ENCODE data around the gene FOXP2. TPM values are rescaled to one million over a fixed set of nuclear protein-coding genes. Genes with fewer than 3 reads are reported as not detected.

Gene FOXP2
- total and polyA plus RNA-seq, 2 donors (not counting 1 experiment from before 2014, with no cell fraction given) = not detected

DNA sequence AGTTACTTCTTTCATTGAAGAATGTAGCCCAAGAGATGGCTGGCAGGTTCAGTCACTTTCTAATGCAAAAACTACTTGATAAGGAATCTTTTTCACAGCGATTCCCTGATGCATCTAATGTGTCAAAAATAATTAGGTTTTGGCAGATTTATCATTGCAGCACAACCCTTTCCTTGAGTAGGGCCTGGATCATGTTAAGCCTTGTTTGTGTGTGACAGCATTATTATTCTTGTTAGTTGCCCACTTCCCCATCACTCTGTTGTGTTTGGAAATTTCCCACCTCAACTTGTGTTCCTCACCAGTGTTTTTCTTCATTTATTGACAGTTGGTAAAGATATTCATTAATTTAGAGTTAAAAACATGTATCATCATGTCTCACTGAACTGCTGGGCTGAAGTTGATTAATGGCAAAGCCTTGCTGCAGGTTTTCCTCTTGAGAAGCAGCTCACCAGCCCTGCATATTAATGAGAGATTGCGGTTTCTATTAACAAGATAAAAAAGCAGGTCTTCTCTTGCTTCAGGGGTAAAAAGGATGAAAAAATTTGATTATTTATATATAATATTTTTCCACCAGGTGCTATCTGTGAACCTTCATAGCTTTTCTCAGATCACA, 273.9 kb downstream of the FOXP2 start:
- no peak for DNase-seq
- ATAC-seq (ENCODE audit: low read depth) = no peak
- CTCF ChIA-PET = no interaction called here

DNA sequence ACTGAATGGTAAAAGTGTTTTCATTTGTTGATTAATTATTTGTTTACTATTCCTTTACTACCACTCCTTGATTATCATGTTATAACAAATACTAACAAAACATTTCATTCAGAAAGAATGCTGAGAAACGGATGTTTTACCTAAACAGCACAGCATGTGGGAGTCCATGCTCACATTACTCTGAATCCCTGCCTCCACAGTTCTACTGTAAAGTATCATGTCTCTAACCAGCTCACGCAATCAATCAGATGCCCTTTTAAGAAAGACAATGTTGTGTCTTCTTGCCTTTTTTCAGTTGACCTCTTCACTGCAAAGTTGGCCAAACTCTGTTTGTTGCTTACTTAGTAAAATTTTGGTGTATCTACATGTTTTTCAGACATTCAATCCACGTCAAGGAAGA, 274.8 kb downstream of the FOXP2 start:
- ATAC-seq (ENCODE audit: low read depth) (no peak), DNase-seq (no peak)
- Histone ChIP-seq H3K79me2 (ENCODE audit: control insufficient read depth, insufficient read depth, low read length) (no peaks in the 10 kb centered on the region), H3K4me2 (replicated peaks; ENCODE audit: low read depth, low read length, poor library complexity, severe bottlenecking) (no peak overlapping the region), H3K9me3 (ENCODE audit: control extremely low read depth in 1 of 3, control insufficient read depth in 2 of 3, insufficient read depth in 1 of 3, low read length in 2 of 3) (no peaks in the 10 kb centered on the region), H4K20me1 (ENCODE audit: control insufficient read depth, insufficient read depth, low read length, poor library complexity, severe bottlenecking) (no peaks in the 10 kb centered on the region), H3K27me3 (replicated peaks in 1 of 4; ENCODE audit: control extremely low read depth in 1 of 4, control insufficient read depth in 3 of 4, insufficient read depth in 4 of 4, low read length in 3 of 4) (no peaks in the 10 kb centered on the region), H3K4me1 (ENCODE audit: control insufficient read depth in 2 of 2, insufficient read depth in 2 of 2, low read length in 2 of 2) (no peaks in the 10 kb centered on the region), H3K9ac (ENCODE audit: low read length) (no peak overlapping the region), H3K4me3 (ENCODE audit: control extremely low read depth in 1 of 5, extremely low read depth in 1 of 5, insufficient read depth in 1 of 5, low read depth in 2 of 5, low read length in 4 of 5) (no peak overlapping the region), H3K36me3 (replicated peaks in 1 of 2; ENCODE audit: control extremely low read depth in 1 of 2, control insufficient read depth in 1 of 2, extremely low read depth in 1 of 2, insufficient read depth in 2 of 2, low read length in 1 of 2) (no peaks in the 10 kb centered on the region), H2AFZ (ENCODE audit: insufficient read depth, low read depth, low read length, poor library complexity, severe bottlenecking) (no peak overlapping the region), H3K27ac (ENCODE audit: low read length in 2 of 2) (no peak overlapping the region)
- Mint-ChIP-seq H3K27ac (no peak overlapping the region), H3K4me3 (no peak overlapping the region), H3K27me3 (no peaks in the 10 kb centered on the region), H3K9me3 (ENCODE audit: insufficient read depth) (no peaks in the 10 kb centered on the region), H3K4me1 (no peaks in the 10 kb centered on the region)
- 77% methylated on average over 2 of the region's 3 CpGs for WGBS (ENCODE audit: insufficient coverage)
- ChIA-PET CTCF (no interaction called here), POLR2A (no interaction called here)
- intact Hi-C loops (cut with micrococcal nuclease) = no loop called here
- TF ChIP-seq, protein P1, sequence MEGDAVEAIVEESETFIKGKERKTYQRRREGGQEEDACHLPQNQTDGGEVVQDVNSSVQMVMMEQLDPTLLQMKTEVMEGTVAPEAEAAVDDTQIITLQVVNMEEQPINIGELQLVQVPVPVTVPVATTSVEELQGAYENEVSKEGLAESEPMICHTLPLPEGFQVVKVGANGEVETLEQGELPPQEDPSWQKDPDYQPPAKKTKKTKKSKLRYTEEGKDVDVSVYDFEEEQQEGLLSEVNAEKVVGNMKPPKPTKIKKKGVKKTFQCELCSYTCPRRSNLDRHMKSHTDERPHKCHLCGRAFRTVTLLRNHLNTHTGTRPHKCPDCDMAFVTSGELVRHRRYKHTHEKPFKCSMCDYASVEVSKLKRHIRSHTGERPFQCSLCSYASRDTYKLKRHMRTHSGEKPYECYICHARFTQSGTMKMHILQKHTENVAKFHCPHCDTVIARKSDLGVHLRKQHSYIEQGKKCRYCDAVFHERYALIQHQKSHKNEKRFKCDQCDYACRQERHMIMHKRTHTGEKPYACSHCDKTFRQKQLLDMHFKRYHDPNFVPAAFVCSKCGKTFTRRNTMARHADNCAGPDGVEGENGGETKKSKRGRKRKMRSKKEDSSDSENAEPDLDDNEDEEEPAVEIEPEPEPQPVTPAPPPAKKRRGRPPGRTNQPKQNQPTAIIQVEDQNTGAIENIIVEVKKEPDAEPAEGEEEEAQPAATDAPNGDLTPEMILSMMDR (IDR thresholded peaks at IDR 0.05) = no peak
- TF ChIP-seq EZH2 (IDR thresholded peaks at IDR 0.05; ENCODE audit: borderline replicate concordance, insufficient read depth, low read depth, low read length, poor library complexity, severe bottlenecking) = no peak

More for the DNA sequence above, 273.9 kb downstream of the FOXP2 start:
- H3K9me3 Mint-ChIP-seq (ENCODE audit: insufficient read depth) = no peaks in the 10 kb centered on the region
- intact Hi-C loops (cut with micrococcal nuclease) = no loop called here
- Histone ChIP-seq H3K27ac (ENCODE audit: low read length in 2 of 2) (no peak overlapping the region), H3K4me1 (ENCODE audit: control insufficient read depth in 2 of 2, insufficient read depth in 2 of 2, low read length in 2 of 2) (no peaks in the 10 kb centered on the region), H3K4me2 (replicated peaks; ENCODE audit: low read depth, low read length, poor library complexity, severe bottlenecking) (no peak overlapping the region), H3K4me3 (ENCODE audit: control extremely low read depth in 1 of 5, extremely low read depth in 1 of 5, insufficient read depth in 1 of 5, low read depth in 2 of 5, low read length in 4 of 5) (no peak overlapping the region), H3K27me3 (replicated peaks in 1 of 4; ENCODE audit: control extremely low read depth in 1 of 4, control insufficient read depth in 3 of 4, insufficient read depth in 4 of 4, low read length in 3 of 4) (no peaks in the 10 kb centered on the region), H4K20me1 (ENCODE audit: control insufficient read depth, insufficient read depth, low read length, poor library complexity, severe bottlenecking) (no peaks in the 10 kb centered on the region), H3K36me3 (replicated peaks in 1 of 2; ENCODE audit: control extremely low read depth in 1 of 2, control insufficient read depth in 1 of 2, extremely low read depth in 1 of 2, insufficient read depth in 2 of 2, low read length in 1 of 2) (no peaks in the 10 kb centered on the region), H2AFZ (ENCODE audit: insufficient read depth, low read depth, low read length, poor library complexity, severe bottlenecking) (no peak overlapping the region), H3K9me3 (ENCODE audit: control extremely low read depth in 1 of 3, control insufficient read depth in 2 of 3, insufficient read depth in 1 of 3, low read length in 2 of 3) (no peaks in the 10 kb centered on the region), H3K9ac (ENCODE audit: low read length) (no peak overlapping the region), H3K79me2 (ENCODE audit: control insufficient read depth, insufficient read depth, low read length) (no peaks in the 10 kb centered on the region)
- 80% methylated on average over 1 of the region's 2 CpGs for WGBS (ENCODE audit: insufficient coverage)
- H3K27me3 Mint-ChIP-seq = no peaks in the 10 kb centered on the region
- TF ChIP-seq EZH2 (IDR thresholded peaks at IDR 0.05; ENCODE audit: borderline replicate concordance, insufficient read depth, low read depth, low read length, poor library complexity, severe bottlenecking) = no peak
- TF ChIP-seq, protein P1 (IDR thresholded peaks at IDR 0.05) = no peak
- POLR2A ChIA-PET = no interaction called here
- H3K27ac Mint-ChIP-seq = no peak overlapping the region
- H3K4me1 Mint-ChIP-seq = no peaks in the 10 kb centered on the region
- no peak overlapping the region for H3K4me3 Mint-ChIP-seq

Data from B cell (primary cell).